ENCODE measurements around the gene PDXK. TPM values are rescaled to one million over a fixed set of nuclear protein-coding genes. Genes with fewer than 3 reads are reported as not detected.

PDXK gene
- total and polyA plus RNA-seq, 2 of the 13 experiments (the other 11 are each of a cell fraction or from before 2014, with no cell fraction given) = 114 to 184 TPM

DNA sequence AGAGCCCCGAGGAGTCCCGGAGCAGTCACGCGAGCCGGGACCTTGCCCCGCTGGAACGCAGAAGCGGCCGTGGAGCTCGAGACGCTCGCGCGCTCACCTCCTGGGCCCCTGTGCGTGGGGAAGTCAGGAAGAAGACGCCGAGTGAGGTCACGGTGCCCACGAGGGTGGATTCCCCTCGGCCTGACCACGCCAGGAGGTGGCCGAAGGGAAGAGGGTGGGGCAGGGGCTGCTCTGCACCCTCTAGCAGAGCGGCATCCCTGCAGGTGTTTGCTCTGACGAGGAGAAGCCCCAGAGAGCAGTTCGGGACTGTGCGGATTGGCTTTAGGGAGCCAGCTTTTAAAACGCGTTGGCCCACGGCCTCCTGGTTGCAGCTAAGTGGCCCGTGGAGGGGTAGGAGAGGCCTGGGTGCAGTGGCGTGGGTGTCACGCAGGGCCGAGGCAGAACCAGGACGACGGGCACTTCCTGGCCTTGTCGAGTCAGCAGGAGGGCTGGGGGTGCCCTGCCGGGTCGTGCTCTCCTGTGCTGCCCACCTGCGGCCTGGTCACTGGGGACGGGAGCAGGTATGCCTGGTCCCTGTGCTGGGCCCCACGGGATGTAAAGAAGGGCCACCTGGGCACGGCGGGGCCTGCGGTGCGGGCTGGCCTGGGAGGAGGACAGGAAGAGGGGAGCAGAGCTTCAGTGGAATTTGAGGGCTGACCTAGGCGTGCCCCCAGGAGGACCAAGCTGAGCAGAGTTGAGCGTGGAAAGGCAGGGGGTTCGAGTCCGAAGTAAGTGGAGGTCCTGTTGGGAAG is 1.0 kb downstream of the PDXK start (continued):
- TF ChIP-seq, protein P1, sequence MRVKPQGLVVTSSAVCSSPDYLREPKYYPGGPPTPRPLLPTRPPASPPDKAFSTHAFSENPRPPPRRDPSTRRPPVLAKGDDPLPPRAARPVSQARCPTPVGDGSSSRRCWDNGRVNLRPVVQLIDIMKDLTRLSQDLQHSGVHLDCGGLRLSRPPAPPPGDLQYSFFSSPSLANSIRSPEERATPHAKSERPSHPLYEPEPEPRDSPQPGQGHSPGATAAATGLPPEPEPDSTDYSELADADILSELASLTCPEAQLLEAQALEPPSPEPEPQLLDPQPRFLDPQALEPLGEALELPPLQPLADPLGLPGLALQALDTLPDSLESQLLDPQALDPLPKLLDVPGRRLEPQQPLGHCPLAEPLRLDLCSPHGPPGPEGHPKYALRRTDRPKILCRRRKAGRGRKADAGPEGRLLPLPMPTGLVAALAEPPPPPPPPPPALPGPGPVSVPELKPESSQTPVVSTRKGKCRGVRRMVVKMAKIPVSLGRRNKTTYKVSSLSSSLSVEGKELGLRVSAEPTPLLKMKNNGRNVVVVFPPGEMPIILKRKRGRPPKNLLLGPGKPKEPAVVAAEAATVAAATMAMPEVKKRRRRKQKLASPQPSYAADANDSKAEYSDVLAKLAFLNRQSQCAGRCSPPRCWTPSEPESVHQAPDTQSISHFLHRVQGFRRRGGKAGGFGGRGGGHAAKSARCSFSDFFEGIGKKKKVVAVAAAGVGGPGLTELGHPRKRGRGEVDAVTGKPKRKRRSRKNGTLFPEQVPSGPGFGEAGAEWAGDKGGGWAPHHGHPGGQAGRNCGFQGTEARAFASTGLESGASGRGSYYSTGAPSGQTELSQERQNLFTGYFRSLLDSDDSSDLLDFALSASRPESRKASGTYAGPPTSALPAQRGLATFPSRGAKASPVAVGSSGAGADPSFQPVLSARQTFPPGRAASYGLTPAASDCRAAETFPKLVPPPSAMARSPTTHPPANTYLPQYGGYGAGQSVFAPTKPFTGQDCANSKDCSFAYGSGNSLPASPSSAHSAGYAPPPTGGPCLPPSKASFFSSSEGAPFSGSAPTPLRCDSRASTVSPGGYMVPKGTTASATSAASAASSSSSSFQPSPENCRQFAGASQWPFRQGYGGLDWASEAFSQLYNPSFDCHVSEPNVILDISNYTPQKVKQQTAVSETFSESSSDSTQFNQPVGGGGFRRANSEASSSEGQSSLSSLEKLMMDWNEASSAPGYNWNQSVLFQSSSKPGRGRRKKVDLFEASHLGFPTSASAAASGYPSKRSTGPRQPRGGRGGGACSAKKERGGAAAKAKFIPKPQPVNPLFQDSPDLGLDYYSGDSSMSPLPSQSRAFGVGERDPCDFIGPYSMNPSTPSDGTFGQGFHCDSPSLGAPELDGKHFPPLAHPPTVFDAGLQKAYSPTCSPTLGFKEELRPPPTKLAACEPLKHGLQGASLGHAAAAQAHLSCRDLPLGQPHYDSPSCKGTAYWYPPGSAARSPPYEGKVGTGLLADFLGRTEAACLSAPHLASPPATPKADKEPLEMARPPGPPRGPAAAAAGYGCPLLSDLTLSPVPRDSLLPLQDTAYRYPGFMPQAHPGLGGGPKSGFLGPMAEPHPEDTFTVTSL (CRISPR knock-in tag; IDR thresholded peaks at IDR 0.05; ENCODE audit: borderline replicate concordance) = no peak
- TF ChIP-seq ZBTB20 (CRISPR knock-in tag; IDR thresholded peaks at IDR 0.05; ENCODE audit: borderline replicate concordance, low read depth) (no peak), SAP130 (CRISPR knock-in tag; IDR thresholded peaks at IDR 0.05; ENCODE audit: low read depth) (0 out of 2 replicates have a peak, but pooled peaks have one; percentile 26), ZNF550 (CRISPR knock-in tag; IDR thresholded peaks at IDR 0.05; ENCODE audit: borderline replicate concordance) (no peak), BATF2 (CRISPR knock-in tag; IDR thresholded peaks at IDR 0.05) (no peak), KAT7 (CRISPR knock-in tag; IDR thresholded peaks at IDR 0.05; ENCODE audit: borderline replicate concordance) (no peak), CSRNP1 (CRISPR knock-in tag; IDR thresholded peaks at IDR 0.05) (no peak), PHF8 (CRISPR knock-in tag; IDR thresholded peaks at IDR 0.05) (peak; percentile 1), STAT5B (CRISPR knock-in tag; IDR thresholded peaks at IDR 0.05) (no peak), KLF16 (CRISPR knock-in tag; IDR thresholded peaks at IDR 0.05) (no peak), FOXM1 (CRISPR knock-in tag; IDR thresholded peaks at IDR 0.05) (no peak), XRCC5 (optimal IDR thresholded peaks at IDR 0.05; ENCODE audit: low read length) (no peak)
- TF ChIP-seq, protein P2, sequence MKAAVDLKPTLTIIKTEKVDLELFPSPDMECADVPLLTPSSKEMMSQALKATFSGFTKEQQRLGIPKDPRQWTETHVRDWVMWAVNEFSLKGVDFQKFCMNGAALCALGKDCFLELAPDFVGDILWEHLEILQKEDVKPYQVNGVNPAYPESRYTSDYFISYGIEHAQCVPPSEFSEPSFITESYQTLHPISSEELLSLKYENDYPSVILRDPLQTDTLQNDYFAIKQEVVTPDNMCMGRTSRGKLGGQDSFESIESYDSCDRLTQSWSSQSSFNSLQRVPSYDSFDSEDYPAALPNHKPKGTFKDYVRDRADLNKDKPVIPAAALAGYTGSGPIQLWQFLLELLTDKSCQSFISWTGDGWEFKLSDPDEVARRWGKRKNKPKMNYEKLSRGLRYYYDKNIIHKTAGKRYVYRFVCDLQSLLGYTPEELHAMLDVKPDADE (CRISPR knock-in tag; IDR thresholded peaks at IDR 0.05) = no peak
- TF ChIP-seq, protein P3, sequence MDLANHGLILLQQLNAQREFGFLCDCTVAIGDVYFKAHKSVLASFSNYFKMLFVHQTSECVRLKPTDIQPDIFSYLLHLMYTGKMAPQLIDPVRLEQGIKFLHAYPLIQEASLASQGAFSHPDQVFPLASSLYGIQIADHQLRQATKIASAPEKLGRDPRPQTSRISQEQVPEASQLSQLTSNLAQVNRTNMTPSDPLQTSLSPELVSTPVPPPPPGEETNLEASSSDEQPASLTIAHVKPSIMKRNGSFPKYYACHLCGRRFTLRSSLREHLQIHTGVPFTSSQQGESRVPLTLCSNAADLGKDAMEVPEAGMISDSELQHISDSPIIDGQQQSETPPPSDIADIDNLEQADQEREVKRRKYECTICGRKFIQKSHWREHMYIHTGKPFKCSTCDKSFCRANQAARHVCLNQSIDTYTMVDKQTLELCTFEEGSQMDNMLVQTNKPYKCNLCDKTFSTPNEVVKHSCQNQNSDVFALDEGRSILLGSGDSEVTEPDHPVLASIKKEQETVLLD (CRISPR knock-in tag; IDR thresholded peaks at IDR 0.05; ENCODE audit: low read depth) = no peak
- TF ChIP-seq, protein P4, sequence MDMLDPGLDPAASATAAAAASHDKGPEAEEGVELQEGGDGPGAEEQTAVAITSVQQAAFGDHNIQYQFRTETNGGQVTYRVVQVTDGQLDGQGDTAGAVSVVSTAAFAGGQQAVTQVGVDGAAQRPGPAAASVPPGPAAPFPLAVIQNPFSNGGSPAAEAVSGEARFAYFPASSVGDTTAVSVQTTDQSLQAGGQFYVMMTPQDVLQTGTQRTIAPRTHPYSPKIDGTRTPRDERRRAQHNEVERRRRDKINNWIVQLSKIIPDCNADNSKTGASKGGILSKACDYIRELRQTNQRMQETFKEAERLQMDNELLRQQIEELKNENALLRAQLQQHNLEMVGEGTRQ (IDR thresholded peaks at IDR 0.05; ENCODE audit: low read depth, low read length) = no peak
- TF ChIP-seq, protein P4 (CRISPR knock-in tag; IDR thresholded peaks at IDR 0.05; ENCODE audit: borderline replicate concordance) = no peak

Measured in HepG2 (cell line).